Ovary (tissue), 3 donors: ENCODE data around the gene SEZ6.

ENCODE experiments used
- CTCF ChIP-seq, 3 donors: fragments of 450-650 bp in 2 of 3; fragments of 200-600 bp in 1 of 3; IDR thresholded peaks; one replicate each; pipeline versions ENCODE4 v1.5.1 to v1.8.0; 2016 to 2022; ENCODE audit warnings: antibody characterized with exemption in 3 of 3, mild to moderate bottlenecking in 1 of 3
- EP300 ChIP-seq: sonication (generic); formaldehyde crosslinking; IDR thresholded peaks from one replicate; pipeline ENCODE4 v1.6.1; 2017; ENCODE audit warnings: antibody characterized with exemption
- POLR2A ChIP-seq: fragments of 450-650 bp; IDR thresholded peaks from one replicate; pipeline ENCODE4 v1.6.1; 2017; ENCODE audit warnings: antibody characterized with exemption, mild to moderate bottlenecking, moderate library complexity
- donor health status: DM: no; HTN: no; CAD: no.

- TF ChIP-seq POLR2A (no peak), CTCF (IDR thresholded peaks at IDR 0.05) (no peak), EP300 (no peak)
These were observed 92.9 kb downstream of the SEZ6 start for GRCh38 chr17:28912938-28913333.
